Neuronal stem cell (in vitro differentiated cells): Measurements from ENCODE around the gene THRA.

ENCODE experiments used
- DNase-seq: peaks from one replicate; pipeline ENCODE4 v3.0.0-alpha.2; 2013; ENCODE audit warnings: low spot score
- H2AFZ ChIP-seq: one replicate; pipeline ENCODE4 v1.6.1; 2013; ENCODE audit warnings: mild to moderate bottlenecking, low read length, inconsistent platforms
- H2AK5ac ChIP-seq: 2 replicates; pipeline ENCODE4 v1.6.1; 2013; ENCODE audit warnings: low read depth, mild to moderate bottlenecking, inconsistent platforms, low read length, moderate library complexity, mixed read lengths
- H2BK120ac ChIP-seq: 2 replicates; pipeline ENCODE4 v1.6.1; 2013; ENCODE audit warnings: low read depth, mild to moderate bottlenecking, inconsistent platforms, low read length, moderate library complexity, mixed read lengths
- H2BK12ac ChIP-seq: one replicate; pipeline ENCODE4 v1.6.1; 2013; ENCODE audit warnings: low read length, inconsistent platforms
- H2BK15ac ChIP-seq: 2 replicates; pipeline ENCODE4 v1.6.1; 2013; ENCODE audit warnings: mild to moderate bottlenecking, low read length, inconsistent platforms, mixed read lengths
- H2BK5ac ChIP-seq: one replicate; pipeline ENCODE4 v1.6.1; 2013; ENCODE audit warnings: inconsistent platforms, mild to moderate bottlenecking, low read length, moderate library complexity
- H3K14ac ChIP-seq: one replicate; pipeline ENCODE4 v1.6.1; 2013; ENCODE audit warnings: low read length, inconsistent platforms
- H3K18ac ChIP-seq: 2 replicates; pipeline ENCODE4 v1.6.1; 2013; ENCODE audit warnings: low read length, inconsistent platforms
- H3K23ac ChIP-seq: 2 replicates; pipeline ENCODE4 v1.6.1; 2013; ENCODE audit warnings: low read depth, mild to moderate bottlenecking, mixed read lengths, low read length, inconsistent platforms; ENCODE audit not compliant: poor library complexity
- H3K27ac ChIP-seq: replicated peaks from 3 replicates; pipeline ENCODE4 v1.5.1; 2013; ENCODE audit warnings: low read length, inconsistent platforms
- H3K27me3 ChIP-seq, 3 experiments: 2 replicates each; pipeline ENCODE4 v1.6.1; 2013; ENCODE audit warnings: low read length in 3 of 3, mild to moderate bottlenecking in 2 of 3, inconsistent platforms in 1 of 3, low read depth in 1 of 3, mixed read lengths in 1 of 3, moderate library complexity in 1 of 3; ENCODE audit not compliant: control insufficient read depth in 3 of 3, insufficient read depth in 3 of 3
- H3K36me3 ChIP-seq, 2 donors: replicated peaks in 1 of 2; 2 replicates each; pipeline ENCODE4 v1.6.1; 2013; ENCODE audit warnings: low read length in 2 of 2; ENCODE audit not compliant: control insufficient read depth in 2 of 2, insufficient read depth in 2 of 2
- H3K4ac ChIP-seq: 2 replicates; pipeline ENCODE4 v1.6.1; 2013; ENCODE audit warnings: inconsistent platforms, mild to moderate bottlenecking, low read length, moderate library complexity
- H3K4me1 ChIP-seq, 2 donors: 1 replicate in 1 of 2; 2 replicates in 1 of 2; pipeline ENCODE4 v1.6.1; 2013; ENCODE audit warnings: low read length in 2 of 2, low read depth in 1 of 2; ENCODE audit not compliant: control insufficient read depth in 2 of 2, insufficient read depth in 1 of 2
- H3K4me2 ChIP-seq: one replicate; pipeline ENCODE4 v1.6.1; 2013; ENCODE audit warnings: mild to moderate bottlenecking, low read length, inconsistent platforms; ENCODE audit not compliant: insufficient read depth, poor library complexity, severe bottlenecking
- H3K4me3 ChIP-seq, 2 donors: 2 replicates each; pipeline ENCODE4 v1.5.1; 2013; ENCODE audit warnings: low read length in 2 of 2, mild to moderate bottlenecking in 2 of 2, inconsistent platforms in 1 of 2, moderate library complexity in 1 of 2
- H3K79me1 ChIP-seq: one replicate; pipeline ENCODE4 v1.6.1; 2013; ENCODE audit warnings: low read depth, mild to moderate bottlenecking, inconsistent platforms, low read length, moderate library complexity
- H3K9ac ChIP-seq: one replicate; pipeline ENCODE4 v1.6.1; 2013; ENCODE audit warnings: mild to moderate bottlenecking, low read depth, low read length, inconsistent platforms; ENCODE audit not compliant: poor library complexity
- H3K9me3 ChIP-seq, 2 donors: replicated peaks in 1 of 2; 2 replicates each; pipeline versions ENCODE3 to v1.6.1; 2013; ENCODE audit warnings: low read length in 2 of 2, mild to moderate bottlenecking in 2 of 2, inconsistent platforms in 1 of 2, low read depth in 1 of 2, mixed read lengths in 1 of 2, moderate library complexity in 1 of 2; ENCODE audit not compliant: control insufficient read depth in 2 of 2, insufficient read depth in 1 of 2
- H4K8ac ChIP-seq: one replicate; pipeline ENCODE4 v1.6.1; 2013; ENCODE audit warnings: low read depth, mild to moderate bottlenecking, inconsistent platforms, low read length, moderate library complexity
- H4K91ac ChIP-seq: one replicate; pipeline ENCODE4 v1.6.1; 2013; ENCODE audit warnings: low read length, low read depth, mild to moderate bottlenecking, inconsistent platforms; ENCODE audit not compliant: poor library complexity
- WGBS, 2 donors: extraction: QIAGEN DNeasy Blood & Tissue Kit; methylation state at CpG; one replicate each; pipeline ENCODE4 v1.1.7; 2013; ENCODE audit warnings: missing lambda C conversion rate in 2 of 2, mixed read lengths in 1 of 2; ENCODE audit not compliant: insufficient read length in 2 of 2, insufficient replicate concordance in 1 of 2; ENCODE audit errors: extremely low coverage in 2 of 2; 5-methylcytosine and 5-hydroxymethylcytosine counted together

THRA gene

GRCh38 chr17:40115101-40115436, 52.3 kb downstream of the THRA start:
- Histone ChIP-seq H2BK5ac (no peak overlapping the region), H3K9me3 (no peaks in the 10 kb centered on the region), H3K4me3 (no peak overlapping the region), H3K14ac (no peak overlapping the region), H3K18ac (no peak overlapping the region), H2BK12ac (no peak overlapping the region), H3K4me2 (no peak overlapping the region), H2AFZ (no peak overlapping the region), H3K4ac (no peak overlapping the region), H2BK120ac (no peak overlapping the region), H3K27me3 (no peaks in the 10 kb centered on the region), H2BK15ac (no peak overlapping the region), H4K8ac (no peak overlapping the region), H2AK5ac (no peak overlapping the region), H3K27ac (peak overlapping the region; percentile 87), H3K36me3 (peaks cover 0 to 3% of the 10 kb centered on the region in 2 donors), H3K9ac (no peak overlapping the region), H4K91ac (no peak overlapping the region), H3K4me1 (peaks cover 31 to 35% of the 10 kb centered on the region in 2 donors), H3K23ac (no peak overlapping the region), H3K79me1 (peaks cover 1% of the 10 kb centered on the region)
- WGBS, 2 donors = no CpG with 5 or more reads among the region's 2 CpGs
- DNase-seq = no peak

- H4K8ac ChIP-seq = no peak within 1 kb of the TSS
- DNase-seq = peak; percentile 91
- H3K9me3 ChIP-seq = no peaks in the 10 kb centered on the region
- peaks cover 10% of the 10 kb centered on the region for H3K79me1 ChIP-seq
- H2AFZ ChIP-seq = peak within 1 kb of the TSS; percentile 84
- no peak within 1 kb of the TSS for H4K91ac ChIP-seq
- H3K27ac ChIP-seq = peak within 1 kb of the TSS; percentile 99
- H2BK5ac ChIP-seq = peak within 1 kb of the TSS; percentile 99
- H3K4ac ChIP-seq = peak within 1 kb of the TSS; percentile 98
- H2BK12ac ChIP-seq = peak within 1 kb of the TSS; percentile 75
- H3K14ac ChIP-seq = peak within 1 kb of the TSS; percentile 77
- H3K36me3 ChIP-seq = peaks cover 5 to 29% of the 10 kb centered on the region in 2 donors
- peaks cover 6 to 8% of the 10 kb centered on the region in 2 donors for H3K4me1 ChIP-seq
- no CpG with 5 or more reads among the region's 82 CpGs for WGBS, 2 donors
- H3K27me3 ChIP-seq = no peaks in the 10 kb centered on the region
- peak within 1 kb of the TSS; percentile 98 for H3K18ac ChIP-seq
- peak within 1 kb of the TSS; percentile 89 for H3K4me2 ChIP-seq
- H2BK15ac ChIP-seq = peak within 1 kb of the TSS; percentile 87
- H3K9ac ChIP-seq = peak within 1 kb of the TSS; percentile 99
- peak within 1 kb of the TSS; percentile 78 to 96 for H3K4me3 ChIP-seq
- H3K23ac ChIP-seq = peak within 1 kb of the TSS; percentile 87
- peak within 1 kb of the TSS; percentile 93 for H2BK120ac ChIP-seq
- peak within 1 kb of the TSS; percentile 92 for H2AK5ac ChIP-seq
These were observed 58.7 kb downstream of the THRA start, which contains the start of gene MSL1 for GRCh38 chr17:40121181-40122135. MSL1 (plus strand) TSS chr17:40121971; CDS start chr17:40122613, 642 bp downstream.

DNA sequence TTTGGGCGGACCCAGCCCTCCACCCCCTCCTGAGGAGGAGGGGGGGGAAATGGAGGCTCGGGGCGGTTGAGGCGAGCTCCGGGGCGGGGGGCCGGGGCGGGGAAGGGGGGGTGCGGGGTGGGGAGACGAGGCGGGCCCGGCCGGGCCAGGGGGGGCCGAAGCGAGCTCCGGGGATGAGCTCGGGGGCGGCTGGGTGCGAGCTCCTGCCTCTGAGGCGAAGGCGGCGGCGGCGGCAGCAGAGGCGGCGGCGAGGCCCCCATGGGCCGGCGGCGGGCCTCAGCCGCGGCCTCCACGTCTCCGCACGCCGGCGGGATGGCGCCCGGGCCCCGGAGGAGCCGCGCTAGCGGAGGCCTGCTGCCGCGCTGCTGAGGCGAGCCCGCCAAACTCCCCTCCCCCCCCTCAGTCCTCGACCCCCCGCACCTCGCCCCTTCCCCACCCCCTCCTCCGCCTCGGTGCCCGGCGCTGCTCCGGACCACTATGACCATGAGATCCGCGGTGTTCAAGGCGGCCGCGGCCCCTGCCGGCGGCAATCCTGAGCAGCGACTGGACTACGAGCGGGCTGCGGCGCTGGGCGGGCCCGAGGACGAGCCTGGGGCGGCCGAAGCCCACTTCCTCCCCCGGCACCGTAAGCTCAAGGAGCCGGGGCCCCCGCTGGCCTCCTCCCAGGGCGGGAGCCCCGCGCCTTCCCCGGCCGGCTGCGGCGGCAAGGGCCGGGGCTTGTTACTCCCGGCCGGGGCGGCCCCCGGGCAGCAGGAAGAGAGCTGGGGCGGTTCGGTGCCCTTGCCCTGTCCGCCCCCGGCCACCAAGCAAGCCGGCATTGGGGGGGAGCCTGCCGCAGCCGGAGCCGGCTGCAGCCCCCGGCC, 59.6 kb downstream of the THRA start:
- Histone ChIP-seq H3K9ac (peak overlapping the region; percentile 99), H2BK5ac (peak overlapping the region; percentile 99), H3K27ac (peak overlapping the region; percentile 99), H3K27me3 (no peaks in the 10 kb centered on the region), H3K4me3 (peak overlapping the region; percentile 78 to 93), H2BK120ac (peak overlapping the region; percentile 92), H3K4me2 (peak overlapping the region; percentile 89), H3K79me1 (peaks cover 10% of the 10 kb centered on the region), H4K8ac (no peak overlapping the region), H4K91ac (no peak overlapping the region), H2AFZ (peak overlapping the region; percentile 84), H2BK15ac (peak overlapping the region; percentile 85), H3K23ac (peak overlapping the region; percentile 87), H3K4me1 (peaks cover 6 to 8% of the 10 kb centered on the region in 2 donors), H3K14ac (peak overlapping the region; percentile 77), H2BK12ac (peak overlapping the region; percentile 17), H3K9me3 (no peaks in the 10 kb centered on the region), H3K4ac (peak overlapping the region; percentile 56), H3K36me3 (peaks cover 9 to 37% of the 10 kb centered on the region in 2 donors), H2AK5ac (peak overlapping the region; percentile 92), H3K18ac (peak overlapping the region; percentile 98)
- DNase-seq = no peak
- WGBS, 2 donors = no CpG with 5 or more reads among the region's 97 CpGs
